Esophagus muscularis mucosa (tissue), 4 donors: ENCODE data around the gene APLN.

Experiments used
- CTCF ChIP-seq, 3 experiments: fragments of 200-600 bp in 2 of 3; fragments of 450-650 bp in 1 of 3; sonication (generic) in 2 of 3; IDR thresholded peaks; one replicate each; pipeline ENCODE4 v1.5.1; 2017 to 2019; ENCODE audit warnings: antibody characterized with exemption in 3 of 3, mild to moderate bottlenecking in 2 of 3, moderate library complexity in 1 of 3
- EP300 ChIP-seq: sonication (generic); formaldehyde crosslinking; IDR thresholded peaks from one replicate; pipeline ENCODE4 v1.6.1; 2017; ENCODE audit warnings: antibody characterized with exemption
- POLR2A ChIP-seq: fragments of 450-650 bp; IDR thresholded peaks from one replicate; pipeline ENCODE4 v1.6.1; 2017; ENCODE audit warnings: antibody characterized with exemption, moderate library complexity, mild to moderate bottlenecking, low read depth

- no peak for TF ChIP-seq CTCF (IDR thresholded peaks at IDR 0.05)
- no peak for TF ChIP-seq EP300
- TF ChIP-seq POLR2A, result no peak
Measured at GRCh38 chrX:129608496-129608895, 46.3 kb downstream of the APLN start.
